Peyer's patch (tissue), 4 donors: ENCODE results near the gene TGFBR2. TPM values are rescaled to one million over a fixed set of nuclear protein-coding genes. Genes with fewer than 3 reads are reported as not detected.

ENCODE experiments used
- DNase-seq, 3 donors: peaks; one replicate each; pipeline ENCODE4 v3.0.0-alpha.2; 2017 to 2019
- H3K27ac ChIP-seq, 4 donors: fragments of 200-600 bp; sonication (generic); one replicate each; pipeline ENCODE4 v1.5.1; 2016 to 2019
- H3K27me3 ChIP-seq, 2 donors: fragments of 200-600 bp; sonication (generic); one replicate each; pipeline ENCODE4 v1.5.1; 2019
- H3K36me3 ChIP-seq, 3 donors: fragments of 200-600 bp; sonication (generic); one replicate each; pipeline ENCODE4 v1.5.1; 2016 to 2019
- H3K4me1 ChIP-seq, 4 donors: fragments of 200-600 bp; sonication (generic); one replicate each; pipeline ENCODE4 v1.5.1; 2016 to 2019
- H3K4me3 ChIP-seq, 4 donors: fragments of 200-600 bp; sonication (generic); 1 replicate in 3 of 4; 2 replicates in 1 of 4; pipeline ENCODE4 v1.5.1; 2016 to 2019; ENCODE audit warnings: mild to moderate bottlenecking in 1 of 4
- H3K9me3 ChIP-seq, 4 donors: fragments of 200-600 bp; sonication (generic); one replicate each; pipeline ENCODE4 v1.5.1; 2016 to 2019; ENCODE audit warnings: mild to moderate bottlenecking in 1 of 4
- CTCF ChIP-seq, 6 experiments: fragments of 450-650 bp in 4 of 6; fragments of 200-600 bp in 2 of 6; sonication (generic) in 1 of 6; IDR thresholded peaks; one replicate each; pipeline ENCODE4 v1.5.1; 2017 to 2019; ENCODE audit warnings: antibody characterized with exemption in 6 of 6, mild to moderate bottlenecking in 3 of 6, moderate library complexity in 1 of 6
- POLR2A ChIP-seq, 2 donors: fragments of 450-650 bp; IDR thresholded peaks; one replicate each; pipeline ENCODE4 v1.5.1; 2017; ENCODE audit warnings: antibody characterized with exemption in 2 of 2, mild to moderate bottlenecking in 2 of 2, moderate library complexity in 2 of 2
- total RNA-seq, 4 donors: library from RNA; depleted of rRNA; stranded (reverse); fragments of >200 nt; gene quantifications; one replicate each; pipeline ENCODE4 v1.1.0, GENCODE V29; 2016

TGFBR2 gene
- total RNA-seq, 4 donors from 2014 or later: 51.8 to 127 (median 105) TPM

DNA sequence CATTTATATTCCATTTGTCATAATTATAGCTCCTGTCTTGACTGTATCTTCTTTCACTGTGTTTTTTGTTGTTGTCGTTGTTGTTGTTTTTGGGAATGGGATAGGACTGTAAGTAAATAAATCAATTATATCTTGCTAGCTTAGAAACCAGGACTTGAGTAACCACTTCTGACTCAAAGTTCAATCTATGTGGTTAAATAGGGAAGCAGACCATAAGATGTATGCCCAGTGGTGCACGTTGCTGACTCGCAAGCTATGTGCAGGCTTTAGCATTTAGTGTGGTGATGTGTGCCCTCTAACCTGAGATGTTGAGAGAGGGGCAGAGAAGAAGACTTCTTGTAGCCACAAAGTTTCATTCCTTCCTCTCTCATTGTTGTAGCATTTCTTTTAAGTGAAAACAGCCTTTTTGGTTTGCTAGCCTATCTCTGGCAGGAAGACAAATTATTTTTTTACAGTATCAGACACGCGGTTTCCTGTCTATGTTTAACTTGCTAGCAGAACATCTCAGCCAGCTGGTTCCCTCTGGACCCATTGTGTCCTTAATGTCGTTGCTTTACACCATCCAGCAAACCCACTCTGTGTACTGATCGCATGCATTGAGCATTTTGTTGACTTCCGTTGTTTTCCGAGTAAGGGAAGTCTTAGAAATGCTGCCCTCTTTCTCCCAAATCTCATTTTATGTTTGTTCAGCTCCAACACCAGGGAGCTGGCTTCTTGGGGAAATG, 52.1 kb downstream of the TGFBR2 start:
- peaks cover 0 to 47% (median 0%) of the 10 kb centered on the region in 3 donors for H3K36me3 ChIP-seq
- TF ChIP-seq POLR2A (IDR thresholded peaks at IDR 0.05) (no peak), CTCF (IDR thresholded peaks at IDR 0.05) (no peak)
- H3K27me3 ChIP-seq: no peaks in the 10 kb centered on the region
- no peaks in the 10 kb centered on the region for H3K9me3 ChIP-seq
- no peak overlapping the region for H3K4me3 ChIP-seq
- peaks cover 0 to 60% (median 42%) of the 10 kb centered on the region in 4 donors for H3K4me1 ChIP-seq
- peak overlapping the region; percentile 62 to 82 (median 75) for H3K27ac ChIP-seq
- DNase-seq: peak in 2 of 3 donors; percentile 64 to 80

DNA sequence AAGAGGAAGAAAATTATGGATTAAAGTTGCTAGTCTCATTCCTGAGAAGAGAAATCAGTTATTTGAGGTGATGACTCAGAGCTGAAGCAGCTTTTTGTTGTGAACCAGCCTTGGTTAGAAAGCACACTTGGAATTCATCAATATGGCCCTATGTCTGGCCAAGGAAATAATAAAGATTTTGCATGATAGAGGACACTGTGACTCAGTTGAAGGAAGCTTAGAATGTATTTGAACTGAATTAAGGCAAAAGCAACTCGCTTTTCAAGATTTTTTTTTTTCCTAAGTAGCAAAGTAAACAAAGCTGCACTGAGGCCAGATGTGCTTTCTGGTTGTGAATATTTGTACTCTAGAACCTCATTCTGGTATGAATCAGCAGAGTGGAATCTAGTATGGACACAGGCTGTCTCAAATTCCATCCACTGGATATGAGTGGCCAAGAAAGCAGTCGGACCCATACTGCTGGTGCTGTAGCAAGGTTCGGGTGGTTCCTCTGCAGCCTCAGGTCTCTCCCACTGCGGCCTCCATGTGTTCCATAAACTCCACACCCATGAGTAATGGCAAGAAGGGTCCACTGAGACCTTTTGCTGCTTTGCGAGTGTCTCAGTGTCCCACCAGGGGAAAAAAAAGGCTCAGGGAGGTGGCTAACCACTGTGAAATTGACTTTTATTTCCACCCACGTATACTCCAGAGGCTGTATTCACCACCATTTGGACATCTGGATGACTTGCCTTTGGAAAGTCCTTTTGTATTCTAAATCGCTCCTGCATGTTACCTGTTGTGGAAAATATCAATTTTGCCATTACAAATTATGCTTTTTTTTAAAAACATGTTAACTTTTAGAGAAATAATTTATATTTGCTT, 53.1 kb downstream of the TGFBR2 start:
- TF ChIP-seq POLR2A (IDR thresholded peaks at IDR 0.05) (no peak), CTCF (IDR thresholded peaks at IDR 0.05) (no peak)
- Histone ChIP-seq H3K27ac (peak overlapping the region; percentile 62 to 82 (median 75)), H3K4me1 (peaks cover 0 to 56% (median 36%) of the 10 kb centered on the region in 4 donors), H3K36me3 (peaks cover 0 to 37% (median 0%) of the 10 kb centered on the region in 3 donors), H3K27me3 (no peaks in the 10 kb centered on the region), H3K9me3 (no peaks in the 10 kb centered on the region), H3K4me3 (no peak overlapping the region)
- no peak for DNase-seq

- no peak for DNase-seq
- peak overlapping the region in 2 of 4 donors; percentile 76 to 82 for H3K27ac ChIP-seq
- no peaks in the 10 kb centered on the region for H3K27me3 ChIP-seq
- peaks cover 0 to 54% (median 31%) of the 10 kb centered on the region in 4 donors for H3K4me1 ChIP-seq
- no peak overlapping the region for H3K4me3 ChIP-seq
- no peaks in the 10 kb centered on the region for H3K9me3 ChIP-seq
- TF ChIP-seq POLR2A (IDR thresholded peaks at IDR 0.05) (no peak), CTCF (IDR thresholded peaks at IDR 0.05) (no peak)
- peaks cover 0 to 31% (median 0%) of the 10 kb centered on the region in 3 donors for H3K36me3 ChIP-seq
Measured at GRCh38 chr3:30660136-30660535, 53.7 kb downstream of the TGFBR2 start.

DNA sequence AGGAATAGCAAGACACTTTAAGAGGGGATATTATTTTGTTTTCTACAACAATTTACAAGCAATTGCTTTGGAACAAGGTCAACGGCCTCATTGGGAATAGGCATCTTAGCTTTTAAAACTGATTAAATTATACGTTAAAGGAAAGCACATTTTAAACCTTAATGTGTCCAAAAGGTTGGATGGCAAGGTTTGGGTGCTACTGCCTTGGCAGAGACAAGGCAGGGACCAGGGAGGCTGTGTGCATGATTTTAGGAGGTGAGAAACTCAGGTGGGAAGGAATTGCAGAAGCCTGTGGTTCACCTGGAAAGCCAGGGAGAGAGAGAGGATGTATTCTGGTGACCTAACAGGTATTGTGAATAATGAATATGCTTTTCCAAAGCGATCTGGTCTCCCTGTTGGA, 54.3 kb downstream of the TGFBR2 start:
- Histone ChIP-seq H3K4me3 (no peak overlapping the region), H3K4me1 (peaks cover 0 to 51% (median 26%) of the 10 kb centered on the region in 4 donors), H3K27me3 (no peaks in the 10 kb centered on the region), H3K9me3 (no peaks in the 10 kb centered on the region), H3K36me3 (peaks cover 0 to 26% (median 0%) of the 10 kb centered on the region in 3 donors), H3K27ac (peak overlapping the region in 3 of 4 donors; percentile 3 to 52 (median 8))
- DNase-seq: no peak
- TF ChIP-seq POLR2A (IDR thresholded peaks at IDR 0.05) (no peak), CTCF (IDR thresholded peaks at IDR 0.05) (no peak)

- Histone ChIP-seq H3K4me1 (peaks cover 0 to 54% (median 23%) of the 10 kb centered on the region in 4 donors), H3K27ac (peak overlapping the region in 3 of 4 donors; percentile 8 to 52 (median 21)), H3K4me3 (no peak overlapping the region), H3K36me3 (peaks cover 0 to 19% (median 0%) of the 10 kb centered on the region in 3 donors), H3K27me3 (no peaks in the 10 kb centered on the region), H3K9me3 (no peaks in the 10 kb centered on the region)
- DNase-seq: no peak
- no peak for TF ChIP-seq POLR2A (IDR thresholded peaks at IDR 0.05)
- no peak for TF ChIP-seq CTCF (IDR thresholded peaks at IDR 0.05)
Measured at GRCh38 chr3:30661098-30661873, 54.9 kb downstream of the TGFBR2 start.
